Myocyte (in vitro differentiated cells): Measurements from ENCODE around the gene TFPI. TPM values are rescaled to one million over a fixed set of nuclear protein-coding genes. Genes with fewer than 3 reads are reported as not detected.

ENCODE experiments used
- DNase-seq: peaks from one replicate; pipeline ENCODE4 v3.0.0-alpha.2; 2012; ENCODE audit warnings: low read depth
- total RNA-seq: library from RNA; depleted of rRNA; stranded (reverse); fragments of >200 nt; gene quantifications from 2 replicates; pipeline ENCODE4 v1.2.3, GENCODE V29; 2014

TFPI gene
- total RNA-seq, 1 donor from 2014 or later, result 151 TPM

GRCh38 chr2:187422282-187422681 is 132.0 kb downstream of the TFPI start:
- DNase-seq, result no peak

GRCh38 chr2:187421519-187421918 is 132.7 kb downstream of the TFPI start:
- no peak for DNase-seq

- no peak for DNase-seq
Observed at GRCh38 chr2:187419808-187420207, 134.4 kb downstream of the TFPI start.

GRCh38 chr2:187415449-187415848 is 138.8 kb downstream of the TFPI start:
- DNase-seq, result no peak

Other genes starting within 250 kb of the TFPI start
- gene CALCRL, start 106.2 kb downstream of the TFPI start, total RNA-seq, result 10.3 and 12.8 TPM in 2 replicates